PC-3 (cell line): ENCODE measurements around the gene CFAP91.
"Not testable (repeated sequence)": the region's sequence is repeated elsewhere in the genome, so short reads cannot be mapped to it uniquely, and the experiment has no call there.

Experiments
- EZH2 ChIP-seq: fragments of 300-600 bp; sonication (generic); IDR thresholded peaks from one replicate; pipeline ENCODE4 v1.6.1; 2017; ENCODE audit warnings: antibody characterized with exemption, mild to moderate bottlenecking, low read length; ENCODE audit not compliant: unreplicated experiment
- EZH2phosphoT487 ChIP-seq: fragments of 300-600 bp; sonication (generic); IDR thresholded peaks from 2 replicates; pipeline ENCODE4 v1.6.1; 2018; ENCODE audit warnings: mild to moderate bottlenecking, antibody characterized with exemption, low read length, borderline replicate concordance
- TF ChIP-seq, protein P1 (sequence below): fragments of 300-600 bp; sonication (generic); conservative IDR thresholded peaks from 2 replicates; pipeline ENCODE4 v1.5.1; 2017; ENCODE audit warnings: antibody characterized with exemption, low read depth, mild to moderate bottlenecking, low read length

DNA sequence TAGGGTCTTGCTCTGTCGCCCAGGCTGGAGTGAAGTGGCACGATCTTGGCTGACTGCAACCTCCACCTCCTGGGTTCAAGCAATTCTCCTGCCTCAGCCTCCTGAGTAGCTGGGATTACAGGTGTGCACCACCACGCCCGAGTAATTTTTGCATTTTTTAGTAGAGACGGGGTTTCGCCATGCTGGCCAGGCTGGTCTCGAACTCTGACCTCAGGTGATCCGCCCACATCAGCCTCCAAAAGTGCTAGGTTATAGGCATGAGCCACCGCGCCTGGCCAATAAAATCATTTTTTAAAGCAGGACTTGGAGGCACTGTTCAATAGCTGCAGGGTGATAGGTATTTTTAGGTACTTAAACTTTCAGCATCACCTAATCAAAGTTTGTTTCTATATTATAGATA, 24.6 kb upstream of the CFAP91 start:
- TF ChIP-seq EZH2, EZH2phosphoT487: not testable (repeated sequence)
- TF ChIP-seq, protein P1, sequence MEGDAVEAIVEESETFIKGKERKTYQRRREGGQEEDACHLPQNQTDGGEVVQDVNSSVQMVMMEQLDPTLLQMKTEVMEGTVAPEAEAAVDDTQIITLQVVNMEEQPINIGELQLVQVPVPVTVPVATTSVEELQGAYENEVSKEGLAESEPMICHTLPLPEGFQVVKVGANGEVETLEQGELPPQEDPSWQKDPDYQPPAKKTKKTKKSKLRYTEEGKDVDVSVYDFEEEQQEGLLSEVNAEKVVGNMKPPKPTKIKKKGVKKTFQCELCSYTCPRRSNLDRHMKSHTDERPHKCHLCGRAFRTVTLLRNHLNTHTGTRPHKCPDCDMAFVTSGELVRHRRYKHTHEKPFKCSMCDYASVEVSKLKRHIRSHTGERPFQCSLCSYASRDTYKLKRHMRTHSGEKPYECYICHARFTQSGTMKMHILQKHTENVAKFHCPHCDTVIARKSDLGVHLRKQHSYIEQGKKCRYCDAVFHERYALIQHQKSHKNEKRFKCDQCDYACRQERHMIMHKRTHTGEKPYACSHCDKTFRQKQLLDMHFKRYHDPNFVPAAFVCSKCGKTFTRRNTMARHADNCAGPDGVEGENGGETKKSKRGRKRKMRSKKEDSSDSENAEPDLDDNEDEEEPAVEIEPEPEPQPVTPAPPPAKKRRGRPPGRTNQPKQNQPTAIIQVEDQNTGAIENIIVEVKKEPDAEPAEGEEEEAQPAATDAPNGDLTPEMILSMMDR, result not testable (repeated sequence)
